Prostate gland (tissue), 2 donors: ENCODE data around the gene CDC123.

Source experiments
- POLR2A ChIP-seq: fragments of 450-650 bp; IDR thresholded peaks from one replicate; pipeline ENCODE4 v1.6.1; 2016; ENCODE audit warnings: antibody characterized with exemption, mild to moderate bottlenecking
- TF ChIP-seq, protein P1 (sequence below), 4 experiments: fragments of 200-600 bp in 2 of 4; fragments of 450-650 bp in 2 of 4; sonication (generic) in 2 of 4; IDR thresholded peaks; 1 replicate in 3 of 4; 2 replicates in 1 of 4; pipeline ENCODE4 v1.5.1; 2016 to 2019; ENCODE audit warnings: antibody characterized with exemption in 4 of 4, mild to moderate bottlenecking in 2 of 4, moderate library complexity in 2 of 4

- TF ChIP-seq, protein P1, sequence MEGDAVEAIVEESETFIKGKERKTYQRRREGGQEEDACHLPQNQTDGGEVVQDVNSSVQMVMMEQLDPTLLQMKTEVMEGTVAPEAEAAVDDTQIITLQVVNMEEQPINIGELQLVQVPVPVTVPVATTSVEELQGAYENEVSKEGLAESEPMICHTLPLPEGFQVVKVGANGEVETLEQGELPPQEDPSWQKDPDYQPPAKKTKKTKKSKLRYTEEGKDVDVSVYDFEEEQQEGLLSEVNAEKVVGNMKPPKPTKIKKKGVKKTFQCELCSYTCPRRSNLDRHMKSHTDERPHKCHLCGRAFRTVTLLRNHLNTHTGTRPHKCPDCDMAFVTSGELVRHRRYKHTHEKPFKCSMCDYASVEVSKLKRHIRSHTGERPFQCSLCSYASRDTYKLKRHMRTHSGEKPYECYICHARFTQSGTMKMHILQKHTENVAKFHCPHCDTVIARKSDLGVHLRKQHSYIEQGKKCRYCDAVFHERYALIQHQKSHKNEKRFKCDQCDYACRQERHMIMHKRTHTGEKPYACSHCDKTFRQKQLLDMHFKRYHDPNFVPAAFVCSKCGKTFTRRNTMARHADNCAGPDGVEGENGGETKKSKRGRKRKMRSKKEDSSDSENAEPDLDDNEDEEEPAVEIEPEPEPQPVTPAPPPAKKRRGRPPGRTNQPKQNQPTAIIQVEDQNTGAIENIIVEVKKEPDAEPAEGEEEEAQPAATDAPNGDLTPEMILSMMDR (IDR thresholded peaks at IDR 0.05): no peak
- no peak for TF ChIP-seq POLR2A
Observed at GRCh38 chr10:12255048-12255447, 59.1 kb downstream of the CDC123 start.
